COR-L47 (cell line): Measurements from ENCODE around the gene FGG.
"Not testable (repeated sequence)": the region's sequence is repeated elsewhere in the genome, so short reads cannot be mapped to it uniquely, and the experiment has no call there.

ENCODE experiments used
- DNase-seq: peaks from one replicate; lab custom pipeline; 2025; lab: John Stamatoyannopoulos, UW

FGG gene

DNA sequence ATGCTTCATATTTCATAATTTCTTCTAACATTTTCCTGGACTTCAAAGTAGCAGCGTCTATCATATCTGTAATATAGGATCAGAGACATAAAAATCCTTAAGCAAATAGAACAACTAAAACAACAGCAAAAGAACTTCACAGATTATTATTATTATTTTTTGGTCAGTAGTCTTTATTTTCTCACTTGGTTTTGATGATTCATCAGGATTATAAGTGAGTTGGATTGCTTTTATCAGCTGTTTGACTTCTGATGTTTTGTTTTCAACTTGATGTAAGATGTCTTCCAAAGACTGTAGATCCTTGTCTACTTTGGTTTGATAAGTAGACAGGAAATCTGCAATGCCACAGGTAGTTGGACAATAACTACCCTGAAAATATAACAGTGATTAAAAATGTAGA lies 623 bp downstream of the FGG start:
- no peak for DNase-seq

DNA sequence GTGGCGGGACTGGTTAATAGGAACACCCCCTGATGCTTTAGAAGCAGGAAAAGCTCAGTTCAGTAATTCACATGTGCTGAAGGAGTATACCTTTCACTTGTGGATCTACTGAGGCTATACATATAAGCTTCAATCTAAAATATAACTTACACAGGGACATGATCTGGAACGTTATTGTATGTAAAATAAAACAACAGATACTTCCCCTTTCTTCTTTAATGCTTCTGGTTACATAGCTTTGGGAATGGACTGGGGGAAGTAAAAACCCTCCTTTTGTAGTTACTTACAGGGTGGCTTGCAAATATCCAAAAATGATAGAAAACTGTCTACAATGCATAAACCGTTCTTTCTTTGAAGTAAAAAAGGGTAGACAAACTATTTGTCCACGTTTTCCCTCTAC lies 1.9 kb downstream of the FGG start:
- no peak for DNase-seq

DNA sequence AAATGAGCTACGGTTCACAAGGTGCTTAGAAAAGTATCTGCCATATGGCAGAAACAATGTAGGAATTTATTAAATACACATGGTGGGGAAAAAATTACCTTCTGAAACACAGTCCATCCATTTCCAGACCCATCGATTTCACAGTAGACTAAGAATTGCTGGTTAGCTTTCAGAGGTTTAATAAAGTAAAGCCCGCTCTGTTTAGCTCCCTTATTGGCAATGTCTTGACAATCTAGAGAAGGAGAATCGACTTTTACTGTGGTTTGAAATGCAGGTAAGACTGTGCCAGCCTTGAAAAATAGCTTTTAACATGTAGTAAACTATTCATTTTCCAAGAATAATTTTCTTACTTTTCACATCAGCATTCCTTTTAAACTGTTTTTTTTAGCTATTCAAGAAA lies 2.9 kb downstream of the FGG start:
- no peak for DNase-seq

DNA sequence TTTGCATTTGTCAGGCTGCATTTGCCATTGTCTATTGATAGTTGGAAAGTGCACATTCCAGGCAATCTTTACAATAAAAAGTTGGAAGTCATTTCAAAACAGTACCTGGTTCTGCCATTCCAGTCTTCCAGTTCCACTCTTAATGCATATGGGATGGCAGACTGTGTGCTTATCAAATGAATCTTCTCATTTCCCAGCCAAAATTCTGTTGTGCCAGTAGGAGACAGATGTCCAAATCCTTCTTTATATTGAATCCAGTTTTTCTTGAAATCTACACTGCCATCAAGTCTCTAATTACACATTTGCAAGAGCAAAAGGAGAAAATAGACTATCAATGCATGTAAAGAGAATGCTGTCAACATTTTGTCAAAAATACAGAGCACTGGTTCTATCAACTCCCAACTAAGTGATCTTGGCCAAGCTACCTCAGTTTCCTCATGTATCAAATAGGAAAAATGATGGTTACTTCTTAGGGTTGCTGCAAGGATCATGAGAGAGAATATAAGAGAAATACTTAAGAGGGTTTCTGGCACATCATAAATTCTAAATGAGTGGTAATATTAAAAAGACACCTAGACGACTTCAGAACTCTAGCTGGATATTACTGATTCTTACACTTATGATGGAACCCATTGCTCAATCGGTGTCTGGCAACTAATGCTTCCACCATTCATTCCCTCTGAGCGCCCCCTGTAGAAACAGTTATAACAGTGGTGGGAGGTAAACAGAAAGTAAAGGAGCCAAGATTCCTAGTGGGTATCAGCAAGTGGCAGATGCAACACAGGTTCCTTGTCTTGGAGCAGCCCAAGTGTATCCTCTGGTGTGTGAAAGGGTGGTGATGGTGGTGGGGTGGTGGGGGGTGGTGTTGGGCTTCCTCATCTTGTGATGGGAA lies 3.8 kb downstream of the FGG start:
- no peak for DNase-seq

DNA sequence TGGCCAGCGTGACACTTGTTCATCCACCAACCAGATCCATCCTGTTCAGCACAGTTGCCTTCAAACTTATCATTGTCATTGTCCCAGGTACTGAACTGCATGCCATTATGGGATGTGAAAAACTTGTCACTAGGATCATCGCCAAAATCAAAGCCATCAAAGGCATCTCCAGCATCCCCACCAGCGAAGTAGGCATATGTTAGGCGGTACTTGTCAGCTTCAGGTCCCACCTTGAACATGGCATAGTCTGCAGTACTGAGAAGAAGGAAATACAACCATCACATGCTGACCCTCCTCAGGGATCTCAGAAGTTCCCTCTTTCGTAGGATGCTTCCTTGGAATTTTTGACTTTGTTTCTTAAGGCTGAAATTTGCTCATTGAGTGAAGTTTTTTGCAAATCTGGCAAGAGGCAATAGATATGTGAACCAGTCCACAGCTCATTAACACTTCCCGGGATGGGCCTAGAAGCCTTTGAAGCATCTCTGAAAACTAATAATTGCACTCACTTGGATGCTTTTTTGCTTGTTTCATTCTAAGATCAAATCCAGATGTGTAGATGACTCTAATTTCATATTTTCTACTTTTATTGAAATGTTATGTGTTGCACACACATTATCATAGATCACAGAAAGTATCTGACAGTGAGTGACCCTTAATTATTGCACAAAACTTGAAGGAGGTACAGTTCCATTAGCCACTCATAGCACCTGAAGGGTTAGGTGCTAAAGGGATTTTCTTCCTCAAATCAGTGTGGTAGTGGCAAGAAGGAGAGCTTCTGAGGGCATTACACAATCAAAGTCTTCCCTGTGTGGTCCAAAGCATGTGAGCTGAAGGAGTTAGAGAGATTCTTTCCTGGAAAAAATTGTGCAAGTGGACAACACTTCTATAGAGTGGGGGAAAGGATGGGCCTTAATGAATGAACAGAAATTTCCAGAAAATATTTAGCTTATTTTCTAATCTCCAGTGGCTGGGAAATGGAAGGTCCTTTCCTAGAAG lies 5.4 kb downstream of the FGG start:
- no peak for DNase-seq

DNA sequence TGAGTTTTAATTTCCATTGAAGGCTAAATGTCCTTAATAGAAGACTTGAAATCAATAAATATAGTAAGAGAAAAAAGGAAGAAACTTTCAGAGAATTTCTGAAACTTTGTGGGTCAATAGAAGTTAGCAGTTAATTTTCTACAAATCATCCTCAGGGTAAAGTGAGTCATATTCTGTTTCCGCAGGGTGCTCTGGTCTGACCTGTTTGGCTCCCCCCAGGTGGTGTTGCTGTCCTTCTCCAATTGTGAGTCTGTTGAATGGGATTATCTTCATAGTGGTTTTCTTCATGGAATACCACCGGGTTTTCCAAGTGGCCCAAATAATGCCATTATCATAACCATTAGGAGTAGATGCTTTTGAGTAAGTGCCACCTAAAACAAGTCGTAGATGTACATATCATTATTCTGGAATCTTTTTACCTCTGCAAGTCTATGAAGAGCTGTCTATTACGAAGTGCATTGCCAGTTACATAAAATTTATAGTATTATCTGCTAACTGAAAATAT lies 7.7 kb downstream of the FGG start:
- DNase-seq, result no peak

DNA sequence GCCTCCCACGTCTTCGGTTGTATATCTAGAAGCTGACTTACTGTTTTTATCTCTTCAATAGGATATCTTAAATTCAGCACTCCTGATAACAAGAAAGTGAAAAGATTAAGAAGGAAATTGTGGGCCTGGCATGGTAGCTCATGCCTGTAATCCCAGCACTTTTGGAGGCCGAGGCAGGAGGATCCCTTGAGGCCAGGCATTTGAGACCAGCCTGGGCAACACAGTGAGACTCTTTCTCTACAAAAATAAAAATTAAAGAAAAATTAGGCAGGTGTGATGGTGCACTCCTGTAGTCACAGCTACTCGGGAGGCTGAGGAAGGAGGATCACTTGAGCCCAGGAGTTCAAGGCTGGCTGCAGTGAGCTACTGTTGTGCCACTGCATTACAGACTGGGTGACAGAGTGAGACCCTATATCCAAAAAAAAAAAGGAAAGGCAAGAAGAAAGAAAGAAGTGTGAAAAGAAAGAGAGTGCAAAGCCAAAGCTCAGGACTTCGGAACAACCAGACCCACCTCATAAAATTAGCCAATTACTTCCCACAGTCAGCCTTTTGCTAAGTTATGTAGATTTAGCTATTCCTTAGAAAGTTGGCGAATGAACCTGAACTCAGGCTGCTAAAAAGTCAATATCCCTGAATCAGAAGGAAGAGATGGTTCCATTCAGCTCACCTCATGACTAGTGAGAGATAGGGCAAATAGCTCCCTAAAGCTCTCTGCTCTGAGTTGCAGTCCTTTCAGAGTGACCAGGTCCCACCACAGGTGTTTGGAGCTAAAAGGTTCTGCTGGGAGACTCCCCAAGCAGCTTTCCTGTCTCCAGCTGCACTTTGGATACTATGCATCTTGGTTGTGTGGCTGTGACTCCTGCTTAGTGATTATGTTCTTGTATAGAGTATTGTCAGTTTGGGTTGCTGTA lies 9.2 kb downstream of the FGG start:
- no peak for DNase-seq

DNA sequence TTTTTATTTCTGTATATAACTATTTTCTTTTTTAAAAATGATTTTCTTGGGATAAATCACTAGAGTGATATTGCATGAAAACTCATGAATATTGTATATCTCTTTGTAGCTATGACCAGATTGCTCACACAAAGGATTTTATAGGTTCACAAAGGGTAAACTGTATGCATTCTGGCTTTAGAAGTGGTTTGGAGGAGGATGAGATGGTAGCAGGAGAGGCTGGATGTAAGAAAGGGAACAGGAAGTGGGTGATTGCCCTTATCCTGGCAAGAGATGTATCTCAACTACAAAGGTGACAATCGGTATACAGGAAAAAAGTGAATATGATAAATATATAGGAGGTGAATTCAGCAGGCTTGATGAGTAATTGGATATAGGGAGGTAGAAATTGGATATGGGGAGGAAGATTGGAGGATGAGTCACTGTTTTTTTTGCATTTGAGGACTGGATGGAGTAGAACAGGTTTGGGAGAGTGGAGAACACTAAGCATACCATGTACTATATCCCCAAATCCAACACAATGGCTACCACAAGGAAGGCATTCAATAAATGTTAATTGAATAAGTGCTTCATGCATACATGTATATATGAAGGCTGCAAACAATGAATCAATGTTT lies 9.9 kb downstream of the FGG start:
- no peak for DNase-seq

DNA sequence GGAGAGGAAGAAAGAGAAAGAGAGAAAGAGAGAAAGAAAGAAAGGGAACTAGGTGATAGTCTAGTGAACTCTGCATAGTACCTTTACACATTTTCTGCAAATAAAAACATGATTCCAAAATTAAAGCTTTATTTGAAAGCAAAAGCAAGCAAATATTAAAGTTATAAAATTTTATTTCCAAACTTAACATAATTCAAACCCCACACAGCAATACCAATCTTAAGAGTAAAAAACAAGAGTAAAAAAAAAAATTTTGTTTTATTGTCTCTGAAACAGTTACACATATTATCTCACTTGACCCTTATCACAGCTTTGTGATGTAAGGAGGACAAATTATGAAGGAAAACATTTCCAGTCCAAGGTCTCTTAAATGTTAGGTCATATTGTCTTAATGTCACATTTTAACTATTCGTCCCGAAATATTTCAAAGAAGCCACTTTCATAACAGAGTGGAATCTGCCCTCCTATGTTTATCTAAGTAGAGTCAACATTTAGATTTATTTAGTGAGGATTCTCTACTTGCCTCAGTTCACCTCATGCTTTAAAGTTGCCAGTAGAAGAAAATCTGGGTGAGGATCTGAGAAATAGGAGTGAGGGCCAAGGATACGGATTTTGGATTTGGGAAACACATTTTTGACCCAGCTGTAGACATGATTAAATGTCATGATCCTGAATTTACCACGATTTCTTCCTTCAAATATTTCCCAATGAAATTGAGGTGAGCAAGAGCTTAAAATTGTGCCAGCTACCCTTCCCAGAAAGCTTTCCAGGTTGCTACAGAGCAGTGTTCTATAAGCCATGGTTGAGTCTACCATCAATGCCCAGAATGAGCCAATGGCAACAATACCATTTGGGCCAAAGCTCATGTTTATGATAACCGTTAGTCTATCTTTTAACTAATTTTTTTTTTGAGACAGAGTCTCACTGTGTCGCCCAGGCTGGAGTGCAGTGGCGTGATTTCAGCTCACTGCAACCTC lies 14.4 kb downstream of the FGG start:
- DNase-seq, result no peak

DNA sequence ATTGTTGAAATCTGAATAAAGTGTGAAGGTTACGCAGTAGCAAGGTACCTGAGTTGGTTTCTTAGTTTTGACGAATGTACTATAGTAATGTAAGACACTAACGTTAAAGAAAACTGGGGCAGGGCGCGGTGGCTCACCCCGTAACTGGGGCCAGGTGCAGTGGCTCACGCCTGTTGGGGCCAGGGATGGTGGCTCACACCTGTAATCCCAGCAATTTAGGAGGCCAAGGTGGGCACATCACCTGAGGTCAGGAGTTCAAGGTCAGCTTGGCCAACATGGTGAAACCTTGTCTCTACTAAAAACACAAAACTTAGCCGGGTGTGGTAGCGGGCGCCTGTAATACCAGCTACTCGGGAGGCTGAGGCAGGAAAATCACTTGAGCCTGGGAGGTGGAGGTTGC lies 15.2 kb downstream of the FGG start:
- DNase-seq, result not testable (repeated sequence)

DNA sequence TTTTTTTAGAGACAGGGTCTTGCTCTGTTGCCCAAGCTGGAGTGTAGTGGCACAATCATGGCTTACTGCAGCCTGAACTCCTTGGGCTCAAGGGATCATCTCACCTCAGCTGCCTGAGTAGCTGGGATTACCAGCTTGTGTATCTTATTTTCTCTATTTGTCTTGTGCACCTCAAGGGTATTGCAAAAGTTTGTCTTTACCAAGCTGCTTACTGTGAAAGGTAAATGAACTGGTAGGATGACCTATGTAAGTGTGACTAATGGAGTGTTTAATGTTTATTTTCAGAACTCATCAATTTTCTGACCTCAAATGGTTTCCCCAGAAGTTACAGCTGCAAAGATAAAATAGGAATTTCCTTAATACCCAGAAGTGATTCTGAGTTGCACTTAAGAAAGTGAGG lies 16.6 kb downstream of the FGG start:
- no peak for DNase-seq

DNA sequence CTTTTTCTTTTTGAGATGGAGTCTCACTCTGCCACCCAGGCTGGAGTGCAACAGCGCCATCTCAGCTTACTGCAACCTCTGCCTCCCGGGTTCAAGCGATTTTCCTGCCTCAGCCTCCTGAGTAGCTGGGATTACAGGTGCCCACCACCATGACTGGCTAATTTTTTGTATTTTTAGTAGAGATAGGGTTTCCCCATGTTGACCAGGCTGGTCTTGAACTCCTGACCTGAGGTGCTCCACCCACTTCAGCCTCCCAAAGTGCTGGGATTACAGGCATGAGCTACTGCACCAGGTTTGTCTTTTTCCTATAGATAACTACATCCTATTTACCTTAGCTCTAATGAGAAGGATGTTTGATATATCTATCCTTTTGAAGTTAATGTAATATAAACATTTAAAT lies 18.1 kb downstream of the FGG start:
- DNase-seq, result not testable (repeated sequence)

DNA sequence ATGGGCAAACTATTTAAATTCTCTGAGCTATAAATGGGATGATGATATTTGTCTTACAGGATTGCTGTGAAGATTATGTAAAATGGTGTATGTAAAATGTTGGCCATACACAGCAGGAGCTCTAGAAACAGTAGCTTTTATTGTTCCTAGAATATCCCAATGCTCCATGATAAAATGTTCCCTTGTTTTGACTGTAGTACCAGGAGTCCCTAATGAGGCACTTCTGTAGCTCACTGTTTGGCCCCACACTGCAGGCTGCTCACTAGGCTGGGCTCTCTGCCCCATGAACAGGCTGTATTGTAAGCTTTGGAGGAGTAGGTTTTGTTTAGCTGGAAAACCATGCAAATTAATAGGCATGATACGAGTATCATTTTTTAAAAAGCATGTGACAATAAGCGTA lies 18.6 kb downstream of the FGG start:
- DNase-seq, result no peak

DNA sequence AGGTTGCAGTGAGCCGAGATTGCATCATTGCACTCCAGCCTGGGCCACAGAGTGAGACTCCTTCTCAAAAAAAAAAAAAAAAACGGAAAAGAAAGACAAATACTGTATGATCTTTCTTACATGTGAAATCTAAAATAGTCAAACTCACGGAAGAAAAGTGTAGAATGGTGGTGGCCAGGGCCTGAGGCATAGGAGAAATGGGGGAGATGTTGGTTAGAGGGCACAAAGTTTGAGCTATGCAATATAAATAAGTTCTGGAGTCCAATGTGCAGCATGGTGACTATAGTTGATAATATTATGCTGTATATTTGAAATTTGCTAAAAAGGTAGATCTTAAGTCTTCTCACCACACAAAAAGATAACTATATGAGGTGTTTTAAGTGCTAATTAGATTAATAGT lies 20.6 kb downstream of the FGG start:
- no peak for DNase-seq

DNA sequence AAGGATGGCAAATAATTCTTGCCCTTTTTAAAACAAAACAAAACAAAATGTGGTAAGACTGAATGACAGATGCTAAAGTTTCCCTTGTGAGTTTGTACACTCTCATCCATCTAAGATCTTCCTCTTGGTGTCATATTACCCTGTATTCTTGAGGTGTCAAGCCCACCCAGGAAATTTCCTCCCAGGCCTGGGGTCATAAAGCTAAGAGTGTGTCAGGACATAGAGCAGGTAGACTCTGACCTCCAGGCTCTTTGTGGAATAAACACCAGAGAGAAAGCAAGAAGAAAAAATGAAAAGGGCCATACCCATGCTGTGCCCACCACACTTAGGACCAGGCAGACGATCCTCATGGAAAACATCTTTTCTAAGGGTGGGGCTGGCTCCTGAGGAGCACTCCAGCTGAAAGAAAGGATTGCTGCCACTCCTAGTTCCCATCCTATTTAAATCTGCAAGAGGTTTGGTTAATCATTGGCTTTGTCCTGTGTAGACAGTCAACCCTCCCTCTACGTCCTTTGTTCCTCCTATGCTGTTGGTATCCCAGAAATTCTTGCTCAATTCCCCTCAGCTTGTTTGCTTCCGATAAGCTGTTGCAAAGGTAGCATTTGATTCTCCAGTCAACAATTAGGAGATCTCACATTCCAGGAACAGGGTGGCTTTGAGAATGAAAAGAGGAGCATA lies 22.0 kb downstream of the FGG start, which contains the start of gene FGA:
FGA (minus strand) TSS at position 414 of the 678 bp plus-strand sequence; CDS start at position 359, 55 bp downstream.
- DNase-seq, result no peak

DNA sequence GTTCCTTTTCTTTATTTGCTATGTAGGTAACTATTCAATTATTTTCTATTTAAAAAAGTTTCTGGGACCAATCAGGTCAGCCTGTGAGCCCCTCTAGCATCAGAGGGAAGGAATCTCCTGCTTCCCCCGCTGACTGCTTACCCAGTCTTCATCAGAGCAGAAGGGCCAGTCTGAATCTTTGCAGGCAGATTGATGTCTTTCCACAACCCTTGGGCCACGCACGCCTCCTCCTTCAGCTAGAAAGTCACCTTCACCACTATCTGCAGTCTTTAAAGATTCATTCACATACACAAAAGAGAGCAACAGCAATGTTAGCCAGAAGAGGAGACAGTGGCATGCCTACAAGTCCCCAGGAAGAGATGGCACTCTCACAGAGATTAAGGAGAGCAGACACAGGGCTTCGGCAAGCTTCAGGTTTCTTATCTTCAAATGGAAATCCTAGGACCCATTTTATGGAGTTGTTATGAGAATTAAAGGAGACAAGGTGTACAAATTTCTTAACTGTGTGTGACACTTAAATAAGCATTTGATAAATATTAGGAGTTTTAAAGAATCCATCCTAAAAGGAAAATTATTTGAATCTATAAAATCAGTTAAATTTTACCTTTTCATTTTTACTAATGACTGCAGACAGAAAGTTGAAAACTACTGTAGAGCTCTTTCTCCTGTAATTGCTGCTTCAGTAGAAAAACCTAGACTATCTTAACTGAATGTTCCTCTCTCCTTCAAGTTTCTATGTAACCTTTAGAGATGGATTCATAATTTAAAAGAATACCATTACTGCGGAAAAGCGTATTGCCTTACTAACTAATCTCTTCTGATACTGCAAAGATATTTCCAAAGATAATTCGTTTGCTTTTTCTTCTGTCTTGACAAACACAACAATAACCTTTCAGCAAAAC lies 22.9 kb downstream of the FGG start:
- DNase-seq, result no peak

DNA sequence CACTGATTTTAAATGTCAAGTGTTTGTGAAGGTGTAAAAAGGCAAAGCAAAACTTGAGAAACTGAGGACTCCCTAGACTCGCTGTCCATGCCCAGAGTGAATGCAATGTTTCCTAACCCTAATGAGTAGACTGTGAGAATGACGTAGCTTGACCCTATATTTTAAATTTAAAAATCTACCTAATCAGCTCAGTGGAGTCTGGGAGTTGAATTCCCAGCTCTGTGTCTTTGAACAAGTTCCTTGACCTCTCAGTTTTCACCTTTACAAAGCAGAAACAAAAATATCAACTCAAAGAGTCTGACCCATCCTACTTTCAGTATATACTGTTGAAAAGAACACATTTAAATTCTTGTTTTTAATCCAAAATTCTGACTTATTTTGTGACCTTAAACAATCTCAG lies 24.3 kb downstream of the FGG start:
- no peak for DNase-seq
